Thyroid gland (tissue), 4 donors: ENCODE measurements around the gene SCO2.

Source experiments
- CTCF ChIP-seq, 6 experiments: fragments of 200-600 bp in 3 of 6; fragments of 450-650 bp in 3 of 6; sonication (generic) in 3 of 6; IDR thresholded peaks; one replicate each; pipeline ENCODE4 v1.5.1; 2016 to 2019; ENCODE audit warnings: antibody characterized with exemption in 6 of 6, mild to moderate bottlenecking in 2 of 6, inconsistent platforms in 1 of 6, moderate library complexity in 1 of 6
- POLR2A ChIP-seq, 2 donors: fragments of 450-650 bp; IDR thresholded peaks; one replicate each; pipeline ENCODE4 v1.6.1; 2017; ENCODE audit warnings: antibody characterized with exemption in 2 of 2, mild to moderate bottlenecking in 2 of 2, moderate library complexity in 1 of 2

DNA sequence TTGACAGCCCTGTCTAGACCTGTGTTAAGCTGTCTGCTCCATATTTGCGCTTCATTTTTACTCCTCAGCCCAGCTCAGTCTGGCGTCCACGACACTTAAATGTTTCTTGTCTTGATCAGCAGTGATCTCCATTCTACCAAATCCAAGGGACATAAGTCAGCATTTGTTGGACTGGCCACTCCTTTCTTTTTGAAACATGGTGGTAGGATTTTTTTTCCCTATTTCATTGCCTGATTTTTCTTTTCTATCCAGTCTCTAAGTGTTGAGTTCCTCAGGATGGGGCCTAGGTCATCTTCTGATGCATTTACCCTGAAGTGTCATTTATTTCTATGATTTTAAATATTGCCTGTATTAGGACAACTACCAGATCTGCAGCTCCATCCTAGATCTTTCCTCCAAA is 16.5 kb downstream of the SCO2 start:
- no peak for TF ChIP-seq CTCF (IDR thresholded peaks at IDR 0.05)
- no peak for TF ChIP-seq POLR2A (IDR thresholded peaks at IDR 0.05)
